GM21447 (cell line): Measurements from ENCODE around the gene ZNF773.
A peak's percentile ranks its signal among the peaks of the same experiment; 100 is the strongest.
"Not testable (repeated sequence)": the region's sequence is repeated elsewhere in the genome, so short reads cannot be mapped to it uniquely, and the experiment has no call there.

Source experiments
- ATAC-seq: cut with Tn5 transposase; IDR thresholded peaks from one replicate; pipeline ENCODE4 v1.9.1; 2021; ENCODE audit not compliant: unreplicated experiment

Gene ZNF773

GRCh38 chr19:57499680-57500395, at the start of gene ZNF773:
TSS of gene ZNF773 (plus strand) at chr19:57499938. CDS start at chr19:57500081, 143 bp downstream.
- ATAC-seq: peak; percentile 99

GRCh38 chr19:57452307-57452706, 47.4 kb upstream of the ZNF773 start:
- ATAC-seq: no peak

- no peak for ATAC-seq
Observed at GRCh38 chr19:57465680-57466381, 33.9 kb upstream of the ZNF773 start.

GRCh38 chr19:57466489-57466888, 33.2 kb upstream of the ZNF773 start:
- no peak for ATAC-seq

GRCh38 chr19:57473646-57474045, 26.1 kb upstream of the ZNF773 start:
- no peak for ATAC-seq

- peak; percentile 98 for ATAC-seq
Observed at GRCh38 chr19:57477191-57478008, 22.3 kb upstream of the ZNF773 start, which contains the start of gene ZNF772. TSS of gene ZNF772 (minus strand) at chr19:57477566. CDS start at chr19:57477309, 257 bp downstream.

- ATAC-seq: peak; percentile 96
Observed at GRCh38 chr19:57487477-57488298, 12.1 kb upstream of the ZNF773 start, which contains the start of gene ZNF419. TSS of gene ZNF419 (plus strand) at chr19:57487750. CDS start at chr19:57487951, 201 bp downstream.

- not testable (repeated sequence) for ATAC-seq
Observed at GRCh38 chr19:57488299-57488644, 11.5 kb upstream of the ZNF773 start.

- not testable (repeated sequence) for ATAC-seq
Observed at GRCh38 chr19:57499332-57499679, 432 bp upstream of the ZNF773 start.

- not testable (repeated sequence) for ATAC-seq
Observed at GRCh38 chr19:57500400-57500799, 662 bp downstream of the ZNF773 start.

- no peak for ATAC-seq
Observed at GRCh38 chr19:57506163-57506562, 6.4 kb downstream of the ZNF773 start.

GRCh38 chr19:57511484-57511883, 11.7 kb downstream of the ZNF773 start:
- ATAC-seq: no peak

GRCh38 chr19:57512845-57513244, 13.1 kb downstream of the ZNF773 start:
- ATAC-seq: no peak

GRCh38 chr19:57515255-57515654, 15.5 kb downstream of the ZNF773 start:
- no peak for ATAC-seq

GRCh38 chr19:57518021-57518420, 18.3 kb downstream of the ZNF773 start:
- ATAC-seq: not testable (repeated sequence)

- ATAC-seq: peak; percentile 99
Observed at GRCh38 chr19:57527136-57527881, 27.6 kb downstream of the ZNF773 start, which contains the start of gene ZNF549. TSS of gene ZNF549 (plus strand) at chr19:57527356. CDS start at chr19:57527574, 218 bp downstream.

GRCh38 chr19:57537953-57538547, 38.3 kb downstream of the ZNF773 start:
- ATAC-seq: no peak

GRCh38 chr19:57546513-57546912, 46.8 kb downstream of the ZNF773 start:
- no peak for ATAC-seq

- no peak for ATAC-seq
Observed at GRCh38 chr19:57552432-57552831, 52.7 kb downstream of the ZNF773 start.
